Limb (tissue), 2 donors: ENCODE measurements around the gene PNPLA2.
A peak's percentile ranks its signal among the peaks of the same experiment; 100 is the strongest.

Source experiments
- DNase-seq, 2 donors: peaks; one replicate each; pipeline ENCODE4 v3.0.0-alpha.2; 2016; ENCODE audit errors: extremely low spot score in 2 of 2

The PNPLA2 gene, protein sequence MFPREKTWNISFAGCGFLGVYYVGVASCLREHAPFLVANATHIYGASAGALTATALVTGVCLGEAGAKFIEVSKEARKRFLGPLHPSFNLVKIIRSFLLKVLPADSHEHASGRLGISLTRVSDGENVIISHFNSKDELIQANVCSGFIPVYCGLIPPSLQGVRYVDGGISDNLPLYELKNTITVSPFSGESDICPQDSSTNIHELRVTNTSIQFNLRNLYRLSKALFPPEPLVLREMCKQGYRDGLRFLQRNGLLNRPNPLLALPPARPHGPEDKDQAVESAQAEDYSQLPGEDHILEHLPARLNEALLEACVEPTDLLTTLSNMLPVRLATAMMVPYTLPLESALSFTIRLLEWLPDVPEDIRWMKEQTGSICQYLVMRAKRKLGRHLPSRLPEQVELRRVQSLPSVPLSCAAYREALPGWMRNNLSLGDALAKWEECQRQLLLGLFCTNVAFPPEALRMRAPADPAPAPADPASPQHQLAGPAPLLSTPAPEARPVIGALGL

DNA sequence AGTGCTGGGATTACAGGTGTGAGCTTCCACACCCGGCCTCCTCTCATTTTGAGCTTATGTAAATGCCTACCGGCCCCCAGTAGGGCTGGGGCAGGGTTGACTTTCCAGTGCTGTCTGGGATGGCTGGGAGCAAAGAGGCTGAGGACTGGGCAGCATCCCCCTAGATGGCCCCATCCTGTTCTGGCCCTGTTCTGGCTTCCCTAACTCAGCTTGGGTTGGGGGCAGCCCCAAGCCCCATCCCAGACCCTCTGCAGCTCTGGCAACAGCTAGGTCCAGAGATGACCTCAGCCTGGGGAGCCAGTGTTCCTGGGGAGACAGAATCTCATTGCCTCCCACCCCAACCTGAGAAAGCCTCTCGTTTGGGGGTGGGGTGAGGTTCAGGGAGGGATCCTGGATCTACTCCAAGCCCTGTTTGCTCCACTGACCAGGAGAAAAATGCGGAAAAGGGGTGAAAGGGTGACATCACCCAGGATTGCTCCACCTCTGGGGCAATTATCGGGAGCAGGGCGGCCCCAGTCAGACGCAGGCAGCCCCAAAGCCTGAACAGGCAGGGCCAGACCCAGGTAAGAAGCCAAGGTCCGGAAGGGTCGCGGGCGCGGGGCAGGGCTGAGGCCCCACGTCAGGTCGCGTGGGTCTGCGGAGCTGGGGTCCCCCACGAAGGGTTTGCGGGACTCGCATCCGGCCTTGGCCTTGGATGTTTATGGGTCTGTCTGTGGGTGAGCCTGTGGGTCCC, at the start of gene PNPLA2:
Gene PNPLA2 (plus strand): TSS at position 519 of the 733 bp plus-strand sequence. CDS start 805 bp downstream, outside the sequence.
- DNase-seq: no peak

DNA sequence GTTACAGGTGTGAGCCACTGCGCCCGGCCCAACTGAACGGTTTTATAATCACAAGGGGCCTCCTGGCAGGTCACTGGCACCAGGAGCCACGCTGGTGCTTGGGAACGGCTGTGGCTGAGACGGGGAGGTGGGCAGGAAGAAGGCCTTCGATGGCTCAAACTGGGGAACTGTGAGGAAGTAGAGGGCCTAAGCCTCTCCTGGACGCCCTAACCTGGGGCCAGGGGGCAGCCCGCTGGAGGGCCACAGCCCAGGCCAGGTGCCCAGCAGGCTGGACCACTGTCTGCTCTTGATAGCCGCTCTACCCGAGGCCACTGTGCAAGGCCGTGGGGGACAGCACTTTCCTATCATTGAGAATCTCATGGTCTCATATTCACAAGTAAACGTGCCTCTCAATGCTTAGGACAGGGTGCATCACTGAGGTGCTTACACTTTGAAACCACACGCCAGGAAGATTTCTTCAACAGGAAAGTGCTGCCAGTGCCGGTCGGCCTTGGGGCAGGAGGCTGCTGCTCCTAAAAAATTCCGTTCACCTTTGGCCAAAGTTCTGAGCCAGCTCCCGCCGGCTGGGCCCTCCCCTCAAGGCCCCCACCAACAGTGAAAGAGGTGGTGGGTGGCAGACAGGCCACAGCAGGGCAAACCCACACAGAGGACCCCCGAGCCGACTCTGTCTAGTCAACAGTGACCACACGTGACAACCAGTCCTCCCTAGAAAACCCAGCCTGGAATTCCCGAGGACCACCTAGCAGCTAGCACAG, 48.6 kb upstream of the PNPLA2 start:
- no peak for DNase-seq

DNA sequence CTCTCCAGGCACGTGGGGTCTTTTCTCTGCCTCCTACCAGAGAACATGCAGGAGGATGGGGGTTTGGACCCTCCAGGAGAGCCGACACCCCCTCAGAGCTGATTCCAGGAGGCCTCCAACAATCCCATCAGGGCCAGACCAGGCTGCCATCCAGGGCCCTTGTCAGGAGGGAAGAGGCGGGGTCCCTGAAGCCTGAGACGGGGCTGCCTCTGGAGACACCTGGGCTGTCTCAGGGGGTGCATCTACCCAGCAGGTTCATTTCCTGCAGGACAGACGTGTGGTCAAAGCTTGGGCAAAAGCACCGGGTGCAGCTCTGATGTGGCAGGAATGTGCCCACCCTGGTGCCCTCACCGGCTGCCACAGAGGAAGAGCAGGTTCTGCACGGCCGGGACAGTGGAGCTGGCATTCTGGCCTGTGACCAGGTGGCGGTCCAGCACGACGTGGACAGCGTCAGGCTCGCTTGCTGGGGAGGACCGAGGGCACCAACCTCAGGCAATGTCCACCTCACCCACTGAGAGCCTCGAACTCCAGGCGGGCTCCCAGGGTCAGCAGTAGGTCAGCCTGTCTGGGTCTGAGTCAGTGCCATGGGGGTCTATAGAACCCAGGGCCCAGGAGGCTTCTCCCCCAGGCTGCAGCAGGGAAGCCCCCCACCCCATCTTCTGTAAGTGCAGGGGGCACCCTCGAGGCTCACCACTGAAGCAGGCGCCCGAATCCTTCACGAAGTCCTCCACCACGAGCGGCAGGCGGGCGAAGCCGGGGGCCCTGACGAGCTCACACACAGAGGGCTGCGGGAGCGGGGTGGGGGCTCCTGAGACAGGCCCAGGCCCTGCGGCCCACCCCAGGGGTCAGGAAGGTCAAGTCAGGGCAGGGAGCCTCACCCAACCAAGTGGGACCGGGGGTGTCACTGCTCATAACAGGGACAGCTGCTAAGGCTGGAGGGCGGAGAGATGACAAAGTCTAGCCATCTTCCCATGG, 47.8 kb upstream of the PNPLA2 start:
- DNase-seq: no peak

DNA sequence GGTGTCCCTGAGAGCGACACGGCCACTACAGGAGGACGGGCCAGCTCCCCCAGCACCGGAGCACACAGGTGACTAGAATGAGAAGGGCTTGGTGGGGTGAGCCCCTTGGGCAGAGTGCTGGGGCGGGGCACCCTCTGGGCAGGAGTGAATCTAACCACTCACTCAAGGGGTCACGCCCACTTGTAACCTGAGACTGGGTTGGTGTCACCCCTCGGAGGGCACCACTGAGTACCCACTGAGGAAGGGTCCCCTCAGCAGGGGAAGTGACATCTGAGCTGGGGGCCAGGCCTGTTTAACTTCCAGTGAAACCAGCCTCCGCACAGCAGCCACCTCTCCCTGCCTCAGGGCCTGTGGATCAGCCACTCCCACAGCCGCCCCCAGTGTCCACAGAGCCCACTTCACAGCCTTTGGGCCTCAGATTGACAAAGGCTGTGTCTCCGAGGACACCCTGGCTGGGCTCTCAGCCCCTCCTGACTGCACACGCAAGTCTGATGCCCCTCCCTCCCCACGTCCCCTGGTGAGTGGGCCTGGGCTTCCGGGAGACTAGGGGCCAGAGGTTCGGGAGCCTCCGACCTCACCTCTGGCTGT, 47.0 kb upstream of the PNPLA2 start:
- DNase-seq: no peak

DNA sequence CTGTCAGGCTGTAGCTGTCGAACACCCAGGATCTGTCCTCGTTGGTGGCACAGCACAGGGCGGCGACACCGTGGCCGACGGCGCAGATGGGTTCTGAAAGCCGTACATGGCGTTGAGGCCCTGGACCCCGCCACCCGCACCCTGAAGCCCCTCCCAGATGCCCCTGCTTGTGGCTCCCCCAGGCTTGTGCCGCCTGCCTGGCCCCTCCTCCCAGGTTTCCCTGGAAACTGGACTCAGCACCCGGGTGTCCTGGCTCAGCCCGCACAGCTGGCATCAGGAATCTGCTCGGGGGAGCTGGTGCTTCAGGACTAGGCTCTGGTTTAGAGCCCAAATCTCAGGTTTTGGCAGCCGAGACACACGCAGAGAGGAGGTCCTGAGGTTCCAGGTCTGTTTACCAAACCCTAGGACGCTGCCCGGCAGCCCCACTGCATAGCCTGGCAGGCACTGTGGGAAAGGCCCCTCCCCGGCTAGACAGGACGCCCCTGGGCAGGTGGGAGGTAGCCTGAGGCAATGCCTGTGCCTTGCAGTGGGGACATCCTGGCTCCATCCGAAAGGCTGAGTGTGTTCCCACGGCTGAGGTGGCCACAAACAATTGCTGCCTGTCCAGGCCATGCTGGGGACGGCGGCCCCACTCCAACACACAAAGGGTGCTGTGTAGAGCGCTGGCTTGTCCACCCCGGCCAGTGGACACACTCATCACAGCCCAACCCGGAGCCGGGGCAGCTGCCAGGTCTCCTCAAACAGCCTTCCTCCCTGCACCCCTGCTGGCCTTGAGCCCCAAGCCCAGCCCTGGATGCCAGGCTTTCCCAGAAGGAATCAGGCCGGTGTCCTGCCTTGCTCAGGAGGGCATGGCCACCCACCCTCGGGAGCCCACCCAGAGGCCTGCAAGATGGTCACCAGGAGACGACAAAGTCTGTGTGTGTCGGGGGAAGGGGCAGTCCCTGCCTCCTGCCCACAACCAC, 46.0 kb upstream of the PNPLA2 start:
- no peak for DNase-seq

DNA sequence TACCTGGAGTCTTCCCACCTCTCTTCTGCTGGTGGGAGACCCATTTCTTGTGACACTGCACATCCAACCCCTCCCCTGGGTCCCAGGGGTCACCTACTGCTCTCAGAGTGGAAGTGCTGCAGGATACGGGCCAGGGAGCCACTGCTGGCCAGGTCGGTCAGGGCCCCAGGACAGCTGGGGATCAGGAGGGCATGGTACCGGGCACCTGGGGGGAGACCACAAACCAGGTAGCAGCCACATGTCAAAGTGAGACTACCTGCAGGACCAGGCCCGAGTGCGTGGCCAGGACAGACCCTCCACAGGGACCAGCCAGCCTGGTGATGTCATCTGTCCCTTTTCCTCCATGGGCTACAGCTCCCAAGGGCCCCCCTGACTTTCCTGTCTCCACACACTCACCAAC, 45.3 kb upstream of the PNPLA2 start:
- DNase-seq: no peak

DNA sequence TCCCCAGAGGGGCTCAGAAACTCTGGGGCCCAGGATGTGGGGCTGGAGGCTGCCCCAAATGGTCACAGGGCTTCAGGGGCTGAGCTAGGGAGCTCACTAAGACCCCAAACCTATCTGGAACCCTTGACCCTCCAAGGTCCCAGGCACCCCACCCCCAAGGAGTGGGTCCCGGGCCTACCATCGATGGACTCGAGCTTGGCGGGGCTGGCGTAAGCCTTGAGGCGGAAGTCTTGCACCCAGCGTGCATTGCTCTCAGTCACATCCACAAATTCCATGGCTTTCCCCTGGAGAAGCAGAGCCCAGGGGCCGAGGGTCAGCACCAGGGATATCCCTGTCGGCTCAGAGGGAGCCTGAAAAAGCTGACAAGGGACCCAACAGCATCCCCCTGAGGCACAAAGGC, 44.9 kb upstream of the PNPLA2 start:
- DNase-seq: no peak

DNA sequence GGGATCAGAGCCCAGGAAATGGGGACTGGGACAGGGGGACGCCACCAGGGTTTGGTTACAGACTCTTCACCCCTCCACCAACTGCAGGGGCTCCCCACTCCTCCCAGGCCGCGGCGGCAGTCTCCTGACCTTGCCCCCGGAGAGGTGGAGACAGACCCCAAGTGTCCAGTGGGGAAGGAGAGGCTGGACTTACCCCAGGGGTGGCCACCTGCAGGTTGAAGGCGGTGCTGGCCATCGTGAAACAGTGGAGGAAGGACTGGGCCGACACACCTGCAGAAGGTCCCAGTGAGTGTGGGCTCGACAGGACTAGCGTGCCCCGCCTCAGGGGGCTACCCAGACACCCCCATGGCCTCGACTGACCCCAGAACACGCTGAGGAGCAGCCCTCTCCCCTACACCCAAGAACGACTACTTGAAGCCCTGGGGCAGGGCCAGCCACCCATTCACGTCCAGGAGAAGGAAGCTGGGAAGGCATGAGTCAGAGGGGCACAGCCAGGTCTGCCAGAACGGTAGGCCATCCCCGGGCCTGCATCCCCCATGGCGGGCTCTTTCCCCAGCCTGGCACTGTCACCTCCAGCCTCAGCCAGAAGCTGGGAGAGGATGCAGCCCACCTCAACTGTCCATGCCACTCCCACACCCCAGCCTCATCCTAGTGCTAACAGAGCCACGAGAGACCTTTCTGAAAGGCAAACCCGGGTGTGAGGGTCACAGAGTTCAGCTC, 43.7 kb upstream of the PNPLA2 start:
- DNase-seq: no peak

DNA sequence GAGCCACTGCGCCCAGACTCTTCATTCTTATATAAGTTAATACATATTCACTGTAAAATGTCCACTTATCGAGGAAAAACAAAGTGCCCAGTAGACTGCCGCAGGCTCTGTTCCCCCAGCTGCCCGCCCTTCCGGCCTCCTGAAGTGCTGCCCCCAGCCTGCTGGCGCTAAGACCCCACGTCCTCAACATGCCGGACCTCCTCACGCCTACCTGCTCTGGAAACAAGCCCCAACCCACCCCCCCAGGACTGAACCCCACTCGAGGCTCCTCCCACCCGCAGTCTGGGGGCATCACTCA, 42.5 kb upstream of the PNPLA2 start:
- no peak for DNase-seq

DNA sequence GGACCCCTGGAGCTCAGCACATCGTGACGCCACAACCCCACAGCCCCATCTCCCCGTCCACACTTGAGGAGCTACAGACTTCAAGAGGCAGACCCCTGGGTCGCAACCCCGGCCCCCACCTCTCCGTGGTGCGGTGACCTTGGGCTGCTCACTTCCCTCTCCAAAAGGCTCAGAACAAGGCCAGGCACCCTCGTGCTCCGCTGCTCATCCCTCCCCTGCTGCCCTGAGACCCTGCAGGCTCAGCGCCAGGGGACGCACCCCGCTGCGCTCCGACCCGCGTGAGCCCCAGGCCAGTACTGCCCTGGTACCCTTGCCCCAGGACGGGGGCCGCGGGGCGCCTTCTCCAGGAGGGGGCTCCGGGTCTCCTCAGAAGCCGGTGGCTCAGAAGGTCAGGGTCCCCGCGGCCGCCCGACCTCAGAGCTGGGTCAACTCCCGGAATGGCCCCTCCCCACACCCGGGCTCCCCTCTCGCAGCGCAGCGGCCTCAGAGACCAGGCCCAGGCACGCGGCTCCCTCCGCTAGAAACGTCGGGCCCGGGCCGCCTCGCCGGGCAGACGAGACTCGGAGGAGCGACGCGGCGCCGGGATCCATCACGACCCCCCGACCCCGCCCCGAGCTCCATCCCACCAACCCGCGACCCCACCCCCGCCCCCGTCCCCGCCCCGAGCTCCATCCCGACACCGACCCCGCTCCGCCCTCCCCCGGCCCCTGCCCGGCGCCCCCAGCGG, 42.0 kb upstream of the PNPLA2 start:
- DNase-seq: no peak

DNA sequence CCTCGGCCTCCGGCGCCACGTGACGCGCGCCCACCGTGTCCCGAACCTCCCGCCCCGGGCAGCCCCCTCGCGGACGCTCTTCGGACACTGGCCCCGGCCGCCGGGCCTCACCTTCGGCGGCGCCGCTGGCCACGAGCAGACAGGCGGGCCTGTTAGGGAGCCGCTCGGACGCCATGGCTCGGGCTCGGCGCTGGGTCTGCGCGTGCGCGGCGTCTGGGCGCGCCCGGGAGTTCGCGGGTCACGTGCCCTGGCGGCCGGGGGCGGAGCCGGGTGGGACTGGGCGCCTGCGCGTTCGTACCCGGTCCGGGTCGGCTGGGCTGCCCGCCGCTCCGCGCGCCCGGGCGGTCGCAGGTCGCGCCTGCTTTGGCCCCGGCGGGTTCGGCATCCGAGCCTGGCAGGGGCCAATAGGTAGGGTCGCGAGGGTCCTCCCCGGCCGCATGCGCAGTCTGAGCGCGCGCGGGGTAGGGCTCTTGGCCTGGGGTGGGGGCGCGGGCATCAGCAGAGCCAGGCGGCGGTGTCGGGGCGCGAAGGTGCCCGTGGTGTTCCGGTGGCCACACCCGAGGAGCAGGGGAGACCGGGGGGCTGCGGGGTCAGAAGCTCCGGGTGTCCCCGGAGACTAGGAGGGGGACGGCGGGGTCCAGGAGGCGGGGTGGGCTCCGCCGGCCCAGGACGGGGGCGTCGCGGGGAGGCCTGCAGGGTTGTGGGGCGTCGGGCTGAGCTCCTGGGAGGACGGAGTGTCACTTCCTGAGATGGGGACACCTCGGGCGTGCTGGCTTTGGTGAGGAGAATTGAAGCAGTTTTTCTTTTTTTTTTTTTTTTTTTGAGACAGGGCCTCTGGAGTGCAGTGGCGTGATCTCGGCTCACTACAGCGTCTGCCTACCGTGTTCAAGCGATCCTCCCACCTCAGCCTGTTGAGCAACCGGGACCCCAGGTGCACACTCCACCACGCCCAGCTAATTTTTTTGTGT, 41.1 kb upstream of the PNPLA2 start, which contains the start of gene GATD1:
Gene GATD1 (minus strand): TSS at position 200 of the 968 bp plus-strand sequence. CDS start 25 bp downstream, at position 175.
- peak; percentile 91 to 96 for DNase-seq

DNA sequence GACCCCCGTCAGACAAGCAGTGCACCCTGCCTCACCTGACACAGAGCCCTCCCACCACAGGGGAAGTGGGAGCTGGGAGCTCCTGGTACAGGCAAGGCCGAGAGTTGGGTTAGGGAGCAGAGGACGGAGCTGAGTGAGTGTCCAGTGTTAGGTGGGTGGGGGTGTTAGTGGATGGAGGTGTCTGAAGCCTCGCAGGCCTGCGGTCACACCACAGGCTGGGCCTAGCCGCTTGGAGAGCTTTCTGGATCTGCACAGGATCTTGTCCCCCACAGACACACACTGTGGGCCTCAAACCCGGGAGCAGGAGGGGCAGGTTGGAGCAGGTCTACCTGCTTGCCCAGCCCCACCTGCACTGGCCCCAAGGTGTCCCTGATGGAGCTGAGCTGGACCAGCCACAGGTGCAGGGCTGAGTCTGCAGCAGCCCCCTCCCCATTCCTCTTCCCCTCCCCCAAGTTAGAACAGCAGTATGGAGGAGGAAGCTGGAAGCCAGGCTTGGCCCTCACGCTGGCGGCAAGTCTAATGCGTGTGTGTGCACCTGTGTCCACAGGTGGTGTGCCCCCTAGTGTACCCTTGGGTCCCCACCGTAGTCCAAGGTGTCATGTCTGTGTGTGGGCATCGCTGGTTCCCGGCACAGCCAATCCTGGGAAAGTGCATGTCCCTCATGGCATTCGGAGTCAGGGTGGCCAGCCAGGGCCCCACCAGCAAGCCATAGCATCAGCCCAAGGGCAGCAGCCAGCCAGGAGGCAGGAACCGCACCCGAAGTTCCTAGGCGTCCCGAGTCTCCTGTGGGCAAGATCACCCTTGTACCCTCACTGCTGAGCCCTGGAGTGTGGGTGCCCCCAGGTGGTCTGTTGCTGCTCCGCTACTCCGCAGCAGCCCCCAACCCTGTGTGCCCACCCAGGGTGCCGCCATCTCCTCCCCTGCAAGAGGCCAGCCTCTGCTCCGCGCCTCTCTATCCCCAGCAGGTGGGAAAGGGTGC, 39.4 kb upstream of the PNPLA2 start:
- no peak for DNase-seq

DNA sequence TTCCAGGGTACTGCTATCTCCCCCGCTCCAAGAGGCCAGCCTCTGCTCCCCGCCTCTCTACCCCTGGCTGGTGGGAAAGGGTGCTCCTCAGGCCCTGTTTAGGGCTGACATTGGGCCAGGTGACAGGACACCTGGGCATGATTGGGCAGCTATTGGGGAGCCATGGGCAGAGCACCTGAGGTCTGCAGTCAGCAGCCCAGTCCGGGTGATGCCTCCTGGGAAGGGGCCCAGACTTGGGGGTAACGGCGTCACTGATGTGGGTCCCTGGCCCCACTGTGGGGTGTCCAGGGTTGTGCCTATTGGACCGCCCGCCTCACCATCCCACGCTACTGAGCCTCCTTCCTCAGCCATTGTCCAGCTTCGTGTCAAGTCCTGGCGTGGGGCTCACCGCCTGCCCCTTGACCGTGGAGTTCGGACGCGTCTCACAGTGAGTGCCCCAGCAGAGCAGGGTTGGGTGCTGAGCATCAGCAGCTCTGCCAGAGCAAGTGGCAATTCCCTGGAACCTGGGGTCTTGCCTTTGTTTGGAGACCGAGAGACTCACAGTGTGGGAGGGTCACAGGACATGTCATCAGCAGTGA, 38.7 kb upstream of the PNPLA2 start:
- no peak for DNase-seq

DNA sequence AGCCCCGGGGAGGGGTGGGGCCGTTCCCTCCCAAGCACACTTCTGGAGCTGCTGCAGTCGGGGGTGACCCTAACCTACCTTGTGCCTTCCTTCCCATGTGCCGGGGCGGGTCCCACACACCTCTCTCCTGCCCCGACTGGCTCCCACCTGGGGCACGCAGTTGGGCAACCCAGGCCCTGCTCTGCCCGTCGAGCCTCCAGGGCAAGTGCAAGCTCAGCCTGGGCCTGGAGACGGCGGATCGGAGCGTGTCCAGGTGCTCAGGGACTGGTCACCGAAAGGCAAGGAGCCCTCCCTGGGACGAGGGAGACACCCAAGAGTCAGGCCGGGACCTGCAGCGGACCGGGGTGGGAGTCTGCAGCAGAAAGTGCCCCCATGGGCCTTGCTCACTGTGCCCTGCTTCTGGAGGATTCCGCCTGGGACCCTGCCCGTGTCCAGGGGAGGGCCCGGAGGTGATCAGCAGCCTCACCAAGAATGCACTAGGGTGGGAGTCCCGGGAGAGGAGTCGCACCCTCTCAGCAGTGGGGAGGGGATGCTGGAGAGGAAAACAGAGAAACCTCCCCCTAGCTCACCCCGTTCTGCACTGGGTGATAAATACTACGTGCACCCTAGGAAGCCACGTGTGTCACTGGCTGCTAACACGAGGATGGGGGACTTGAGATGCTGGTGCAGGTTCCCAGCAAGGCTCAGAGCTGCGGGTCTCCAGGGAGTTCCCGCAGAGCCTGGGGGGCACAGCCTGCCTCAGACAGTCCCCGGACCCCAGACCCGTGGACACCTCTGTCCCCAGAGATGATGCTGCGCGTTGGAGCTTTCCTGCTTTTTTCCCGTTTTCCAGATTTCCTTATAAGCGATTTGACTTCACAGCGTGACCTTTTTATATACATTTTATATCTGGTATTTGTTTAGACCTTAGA, 36.2 kb upstream of the PNPLA2 start:
- peak in 1 of 2 donors; percentile 33 for DNase-seq
